Keratinocyte (primary cell): ENCODE results near the gene MFN1. TPM values are rescaled to one million over a fixed set of nuclear protein-coding genes. Genes with fewer than 3 reads are reported as not detected.

Experiments used
- DNase-seq: peaks from one replicate; pipeline ENCODE4 v3.0.0-alpha.2; 2011; ENCODE audit warnings: low read depth, missing footprints, low spot score
- FAIRE-seq: peaks from 2 replicates; lab custom pipeline; 2011; peaks lifted over from hg19 to GRCh38; lab: Jason Lieb, UNC
- H2AFZ ChIP-seq: 2 replicates; pipeline ENCODE4 v1.6.0; 2012; ENCODE audit warnings: low read length, control low read depth, inconsistent platforms; ENCODE audit not compliant: control insufficient read depth
- H3K27ac ChIP-seq: 2 replicates; pipeline ENCODE4 v1.5.1; 2011; ENCODE audit warnings: low read length; ENCODE audit not compliant: control insufficient read depth, insufficient read depth
- H3K27me3 ChIP-seq: 3 replicates; pipeline ENCODE4 v1.6.0; 2011; ENCODE audit warnings: low read length; ENCODE audit not compliant: control insufficient read depth, insufficient read depth; ENCODE audit errors: extremely low read depth
- H3K36me3 ChIP-seq, 2 experiments: 2 replicates in 1 of 2; 3 replicates in 1 of 2; pipeline ENCODE4 v1.5.1; 2011; ENCODE audit warnings: low read length in 2 of 2, mild to moderate bottlenecking in 1 of 2; ENCODE audit not compliant: control insufficient read depth in 2 of 2, insufficient read depth in 2 of 2; ENCODE audit errors: extremely low read depth in 1 of 2
- H3K4me1 ChIP-seq: 3 replicates; pipeline ENCODE4 v1.5.1; 2011; ENCODE audit warnings: low read length; ENCODE audit not compliant: control insufficient read depth, insufficient read depth; ENCODE audit errors: extremely low read depth
- H3K4me2 ChIP-seq: 3 replicates; pipeline ENCODE4 v1.6.0; 2011; ENCODE audit warnings: low read depth, low read length; ENCODE audit not compliant: control insufficient read depth, insufficient read depth; ENCODE audit errors: extremely low read depth
- H3K4me3 ChIP-seq, 3 experiments: fragments of 200-600 bp in 1 of 3; sonication (generic) in 1 of 3; 2 replicates in 2 of 3; 3 replicates in 1 of 3; pipeline ENCODE4 v1.5.1; 2011 to 2016; ENCODE audit warnings: low read length in 3 of 3, mild to moderate bottlenecking in 3 of 3, control low read depth in 2 of 3, inconsistent platforms in 1 of 3, low read depth in 1 of 3, mixed read lengths in 1 of 3, mixed run types in 1 of 3, moderate library complexity in 1 of 3; ENCODE audit not compliant: control insufficient read depth in 2 of 3, insufficient read depth in 2 of 3; ENCODE audit errors: extremely low read depth in 1 of 3
- H3K79me2 ChIP-seq: 2 replicates; pipeline ENCODE4 v1.6.0; 2012; ENCODE audit warnings: low read length; ENCODE audit not compliant: control insufficient read depth, insufficient read depth
- H3K9ac ChIP-seq: 3 replicates; pipeline ENCODE4 v1.6.0; 2011; ENCODE audit warnings: low read length; ENCODE audit not compliant: control insufficient read depth, insufficient read depth; ENCODE audit errors: extremely low read depth
- H3K9me1 ChIP-seq: 3 replicates; pipeline ENCODE4 v1.6.0; 2011; ENCODE audit warnings: low read length; ENCODE audit not compliant: control insufficient read depth, insufficient read depth; ENCODE audit errors: extremely low read depth
- H3K9me3 ChIP-seq: 2 replicates; pipeline ENCODE4 v1.5.1; 2012; ENCODE audit warnings: low read depth, low read length; ENCODE audit not compliant: control insufficient read depth
- H4K20me1 ChIP-seq: 3 replicates; pipeline ENCODE4 v1.6.0; 2011; ENCODE audit warnings: low read length; ENCODE audit not compliant: control insufficient read depth, insufficient read depth; ENCODE audit errors: extremely low read depth
- EZH2 ChIP-seq: IDR thresholded peaks from one replicate; pipeline ENCODE4 v1.6.1; 2012; ENCODE audit warnings: inconsistent platforms, mild to moderate bottlenecking, low read length, moderate library complexity
- dilution Hi-C: fragments of 300-500 bp; cut with MboI; formaldehyde crosslinking; loops from one replicate; pipeline ENCODE4 v1.7.0; 2020; ENCODE audit warnings: low sequenced_read_pairs; ENCODE audit not compliant: extremely low pct_ligation_motif_present
- polyA plus RNA-seq, 5 experiments: library from polyadenylated mRNA; depleted of rRNA in 3 of 5; stranded (reverse) in 3 of 5; stranded (forward) in 1 of 5; unstranded in 1 of 5; fragments of >200 nt; gene quantifications; 1 replicate in 1 of 5; 2 replicates in 3 of 5; 3 replicates in 1 of 5; pipeline versions ENCODE4 v1.2.1 to v1.2.3, GENCODE V29; 2011 to 2012; ENCODE audit warnings: missing spikeins in 2 of 5, low read depth in 1 of 5, low replicate concordance in 1 of 5
- TF ChIP-seq, protein P1 (sequence below), 3 experiments: IDR thresholded peaks in 1 of 3; conservative IDR thresholded peaks in 1 of 3; optimal IDR thresholded peaks in 1 of 3; 2 replicates in 2 of 3; 3 replicates in 1 of 3; pipeline versions ENCODE3 to v1.5.1; 2011; ENCODE audit warnings: low read length in 3 of 3, mild to moderate bottlenecking in 3 of 3, moderate library complexity in 2 of 3, control low read depth in 1 of 3, inconsistent platforms in 1 of 3; ENCODE audit not compliant: insufficient read depth in 2 of 3; ENCODE audit errors: extremely low read depth in 1 of 3

Gene MFN1
- polyA plus RNA-seq, 1 donor (not counting 4 experiments of a cell fraction or from before 2014, with no cell fraction given), result 50.2 TPM

DNA sequence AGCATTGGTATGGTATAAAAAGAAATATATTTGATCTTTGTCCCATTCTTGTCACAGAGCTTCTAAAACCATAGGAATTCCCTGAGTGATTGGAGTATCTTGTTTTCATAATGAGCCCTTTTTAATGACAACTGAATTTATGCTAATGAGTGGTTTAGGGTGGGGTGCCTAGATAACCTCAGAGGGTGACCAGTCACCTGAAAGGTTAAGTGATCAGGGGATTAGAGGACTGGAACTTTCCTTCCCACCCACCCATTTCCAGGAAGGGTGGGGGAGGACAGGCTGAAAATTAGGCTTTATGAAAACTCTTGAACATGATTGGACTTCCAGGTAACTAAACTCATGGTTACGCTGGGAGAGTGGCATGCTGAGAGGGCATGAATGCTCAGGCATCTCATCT is 8.5 kb downstream of the MFN1 start:
- no peak overlapping the region for H3K4me2 ChIP-seq
- no peaks in the 10 kb centered on the region for H3K27me3 ChIP-seq
- TF ChIP-seq, protein P1, sequence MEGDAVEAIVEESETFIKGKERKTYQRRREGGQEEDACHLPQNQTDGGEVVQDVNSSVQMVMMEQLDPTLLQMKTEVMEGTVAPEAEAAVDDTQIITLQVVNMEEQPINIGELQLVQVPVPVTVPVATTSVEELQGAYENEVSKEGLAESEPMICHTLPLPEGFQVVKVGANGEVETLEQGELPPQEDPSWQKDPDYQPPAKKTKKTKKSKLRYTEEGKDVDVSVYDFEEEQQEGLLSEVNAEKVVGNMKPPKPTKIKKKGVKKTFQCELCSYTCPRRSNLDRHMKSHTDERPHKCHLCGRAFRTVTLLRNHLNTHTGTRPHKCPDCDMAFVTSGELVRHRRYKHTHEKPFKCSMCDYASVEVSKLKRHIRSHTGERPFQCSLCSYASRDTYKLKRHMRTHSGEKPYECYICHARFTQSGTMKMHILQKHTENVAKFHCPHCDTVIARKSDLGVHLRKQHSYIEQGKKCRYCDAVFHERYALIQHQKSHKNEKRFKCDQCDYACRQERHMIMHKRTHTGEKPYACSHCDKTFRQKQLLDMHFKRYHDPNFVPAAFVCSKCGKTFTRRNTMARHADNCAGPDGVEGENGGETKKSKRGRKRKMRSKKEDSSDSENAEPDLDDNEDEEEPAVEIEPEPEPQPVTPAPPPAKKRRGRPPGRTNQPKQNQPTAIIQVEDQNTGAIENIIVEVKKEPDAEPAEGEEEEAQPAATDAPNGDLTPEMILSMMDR (optimal IDR thresholded peaks at IDR 0.05 in 1 of 3, IDR thresholded peaks at IDR 0.05 in 1 of 3, conservative IDR thresholded peaks at IDR 0.05 in 1 of 3; ENCODE audit: extremely low read depth in 1 of 3, insufficient read depth in 2 of 3, low read length in 3 of 3), result no peak
- no peak for TF ChIP-seq EZH2
- DNase-seq, result no peak
- no peak overlapping the region for H3K27ac ChIP-seq
- no peaks in the 10 kb centered on the region for H3K9me3 ChIP-seq
- peaks cover 15 to 25% of the 10 kb centered on the region in 2 experiments for H3K36me3 ChIP-seq
- H4K20me1 ChIP-seq, result no peaks in the 10 kb centered on the region
- peaks cover 5% of the 10 kb centered on the region for H3K79me2 ChIP-seq
- H3K4me1 ChIP-seq, result peaks cover 4% of the 10 kb centered on the region
- dilution Hi-C loops, result no loop called here
- H3K9ac ChIP-seq, result no peak overlapping the region
- no peak for FAIRE-seq
- H3K4me3 ChIP-seq, result no peak overlapping the region
- no peaks in the 10 kb centered on the region for H3K9me1 ChIP-seq
- no peak overlapping the region for H2AFZ ChIP-seq

DNA sequence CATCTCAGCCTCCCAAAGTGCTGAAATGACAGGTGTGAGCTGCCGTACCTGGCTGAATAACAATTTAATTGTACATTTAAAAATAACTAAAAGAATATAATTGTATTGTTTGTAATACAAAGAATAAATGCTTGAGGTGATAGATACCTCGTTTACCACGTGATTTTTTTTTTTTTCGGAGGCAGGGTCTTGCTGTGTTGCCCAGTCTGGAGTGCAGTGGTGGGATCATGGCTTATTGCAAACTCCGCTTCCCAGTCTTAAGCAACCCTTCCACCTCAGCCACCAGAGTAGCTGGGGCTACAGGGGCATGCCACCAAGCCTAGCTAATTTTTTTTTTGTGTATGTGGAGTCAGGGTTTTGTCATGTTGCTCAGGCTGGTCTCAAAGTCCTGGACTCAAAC is 15.8 kb downstream of the MFN1 start:
- H3K9ac ChIP-seq, result no peak overlapping the region
- TF ChIP-seq EZH2, result no peak
- TF ChIP-seq, protein P1 (optimal IDR thresholded peaks at IDR 0.05 in 1 of 3, IDR thresholded peaks at IDR 0.05 in 1 of 3, conservative IDR thresholded peaks at IDR 0.05 in 1 of 3; ENCODE audit: extremely low read depth in 1 of 3, insufficient read depth in 2 of 3, low read length in 3 of 3), result no peak
- FAIRE-seq (no peak), DNase-seq (no peak)
- no peaks in the 10 kb centered on the region for H3K4me1 ChIP-seq
- no peaks in the 10 kb centered on the region for H3K9me3 ChIP-seq
- no peak overlapping the region for H3K4me2 ChIP-seq
- H4K20me1 ChIP-seq, result no peaks in the 10 kb centered on the region
- no peaks in the 10 kb centered on the region for H3K79me2 ChIP-seq
- no peaks in the 10 kb centered on the region for H3K27me3 ChIP-seq
- no peak overlapping the region for H3K4me3 ChIP-seq
- no peak overlapping the region for H2AFZ ChIP-seq
- no peaks in the 10 kb centered on the region for H3K9me1 ChIP-seq
- no peak overlapping the region for H3K27ac ChIP-seq
- peaks cover 8 to 18% of the 10 kb centered on the region in 2 experiments for H3K36me3 ChIP-seq
- dilution Hi-C loops, result no loop called here
